ENCODE results near the gene CCDC171. TPM values are rescaled to one million over a fixed set of nuclear protein-coding genes. Genes with fewer than 3 reads are reported as not detected.
"Not testable (repeated sequence)": the region's sequence is repeated elsewhere in the genome, so short reads cannot be mapped to it uniquely, and the experiment has no call there.

CCDC171 gene
- polyA plus RNA-seq, 4 donors: 0.27 to 2.1 (median 0.92) TPM

DNA sequence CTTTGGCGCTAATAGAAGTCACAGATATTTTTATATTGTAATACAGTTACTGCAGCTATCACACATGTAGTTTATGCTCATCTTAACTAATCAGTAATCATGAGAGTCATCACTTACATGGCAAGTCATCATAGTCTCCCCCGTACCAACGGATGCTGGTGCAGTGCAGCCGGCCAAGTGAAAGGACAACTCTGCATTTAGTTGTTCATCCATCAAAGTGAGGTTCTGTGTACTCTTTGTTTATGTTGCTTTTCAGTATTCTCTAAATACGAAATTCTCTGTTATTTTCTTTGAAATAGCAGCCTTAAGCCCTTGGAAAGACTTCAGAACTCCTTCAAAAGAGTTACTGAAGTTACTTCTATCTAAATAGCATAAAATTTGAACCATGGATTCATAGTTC is 216.7 kb downstream of the CCDC171 start:
- Histone ChIP-seq H3K4me3 (ENCODE audit: low read depth in 1 of 3, low read length in 3 of 3) (no peak overlapping the region), H3K4me1 (ENCODE audit: control insufficient read depth in 3 of 3, insufficient read depth in 2 of 3, low read depth in 1 of 3, low read length in 2 of 3) (no peaks in the 10 kb centered on the region), H3K27ac (ENCODE audit: low read depth in 1 of 3, low read length in 2 of 3) (no peak overlapping the region), H3K9me3 (ENCODE audit: control insufficient read depth in 2 of 2, insufficient read depth in 1 of 2, low read depth in 1 of 2, low read length in 1 of 2) (no peaks in the 10 kb centered on the region), H3K36me3 (ENCODE audit: control insufficient read depth in 3 of 3, insufficient read depth in 2 of 3, low read depth in 1 of 3, low read length in 3 of 3) (no peaks in the 10 kb centered on the region), H3K27me3 (ENCODE audit: control insufficient read depth in 3 of 3, insufficient read depth in 3 of 3, low read length in 3 of 3) (no peaks in the 10 kb centered on the region)
- DNase-seq (no peak), FAIRE-seq (no peak)
- 63 to 68% (median 67%) methylated on average over 5 of the region's 5 CpGs for WGBS, 3 donors

DNA sequence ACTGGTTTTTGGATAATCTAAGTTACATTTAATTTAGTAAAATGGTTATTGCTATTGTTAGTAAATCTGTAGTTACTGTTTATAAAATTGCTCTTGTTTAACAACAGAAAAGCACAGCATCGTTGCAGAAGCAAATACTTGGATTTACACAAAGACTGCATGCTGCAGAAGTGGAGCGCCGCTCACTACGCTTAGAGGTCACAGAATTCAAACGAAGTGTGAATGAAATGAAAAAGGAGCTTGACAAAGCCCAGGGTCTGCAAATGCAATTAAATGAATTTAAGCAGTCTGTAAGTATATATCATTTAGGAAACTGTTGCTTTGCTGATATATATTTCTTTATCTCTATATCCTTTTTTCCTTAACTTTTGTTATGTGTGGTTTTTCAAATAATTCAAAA is 226.0 kb downstream of the CCDC171 start:
- H3K27me3 ChIP-seq (ENCODE audit: control insufficient read depth in 3 of 3, insufficient read depth in 3 of 3, low read length in 3 of 3): no peaks in the 10 kb centered on the region
- H3K4me1 ChIP-seq (ENCODE audit: control insufficient read depth in 3 of 3, insufficient read depth in 2 of 3, low read depth in 1 of 3, low read length in 2 of 3): no peaks in the 10 kb centered on the region
- no peak overlapping the region for H3K27ac ChIP-seq (ENCODE audit: low read depth in 1 of 3, low read length in 2 of 3)
- no peak for DNase-seq
- no peak for FAIRE-seq
- no peaks in the 10 kb centered on the region for H3K36me3 ChIP-seq (ENCODE audit: control insufficient read depth in 3 of 3, insufficient read depth in 2 of 3, low read depth in 1 of 3, low read length in 3 of 3)
- no peaks in the 10 kb centered on the region for H3K9me3 ChIP-seq (ENCODE audit: control insufficient read depth in 2 of 2, insufficient read depth in 1 of 2, low read depth in 1 of 2, low read length in 1 of 2)
- no peak overlapping the region for H3K4me3 ChIP-seq (ENCODE audit: low read depth in 1 of 3, low read length in 3 of 3)
- 85 to 90% (median 90%) methylated on average over 5 of the region's 5 CpGs for WGBS, 3 donors

DNA sequence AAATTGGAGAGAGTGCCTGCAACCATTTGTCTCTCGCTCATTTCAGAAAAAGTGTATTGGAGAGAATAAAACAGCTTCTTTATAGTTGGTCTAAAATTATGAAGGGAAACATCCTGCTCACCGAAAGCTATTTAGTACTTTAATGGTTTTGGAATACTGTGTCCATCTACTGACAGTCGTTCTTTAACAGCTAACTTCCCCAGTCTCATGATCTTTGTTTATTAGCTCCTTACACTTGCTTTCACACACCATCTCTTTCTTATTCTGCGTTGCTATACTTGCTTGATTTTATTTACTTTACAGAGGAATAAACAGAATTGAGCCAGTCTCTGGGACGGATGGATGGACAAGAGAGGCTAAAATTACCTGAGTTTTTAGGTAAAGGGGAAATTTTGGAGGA is 229.3 kb downstream of the CCDC171 start:
- FAIRE-seq: no peak
- no peak for DNase-seq
- Histone ChIP-seq H3K27ac (ENCODE audit: low read depth in 1 of 3, low read length in 2 of 3) (no peak overlapping the region), H3K36me3 (ENCODE audit: control insufficient read depth in 3 of 3, insufficient read depth in 2 of 3, low read depth in 1 of 3, low read length in 3 of 3) (no peaks in the 10 kb centered on the region), H3K9me3 (ENCODE audit: control insufficient read depth in 2 of 2, insufficient read depth in 1 of 2, low read depth in 1 of 2, low read length in 1 of 2) (no peaks in the 10 kb centered on the region), H3K4me1 (ENCODE audit: control insufficient read depth in 3 of 3, insufficient read depth in 2 of 3, low read depth in 1 of 3, low read length in 2 of 3) (no peaks in the 10 kb centered on the region), H3K27me3 (ENCODE audit: control insufficient read depth in 3 of 3, insufficient read depth in 3 of 3, low read length in 3 of 3) (no peaks in the 10 kb centered on the region), H3K4me3 (ENCODE audit: low read depth in 1 of 3, low read length in 3 of 3) (no peak overlapping the region)
- WGBS, 3 donors: 85 to 89% (median 87%) methylated on average over 5 of the region's 5 CpGs

DNA sequence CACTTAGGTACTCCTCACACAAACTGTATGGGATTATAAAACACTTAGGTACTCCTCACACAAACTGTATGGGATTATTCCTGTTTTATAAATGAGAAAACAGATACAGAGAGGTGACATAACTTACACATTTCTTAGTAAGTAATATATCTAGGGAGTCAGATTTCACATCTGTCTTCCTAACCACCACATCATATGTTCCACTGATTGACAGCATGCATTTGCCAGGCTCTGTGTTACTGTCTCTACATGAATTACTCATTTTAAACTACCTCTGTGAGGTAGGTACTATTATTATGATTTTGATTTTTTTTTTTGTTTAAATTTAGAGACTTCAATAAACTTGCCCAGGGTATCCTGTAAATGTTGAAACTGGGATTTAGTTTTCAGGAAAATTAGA is 232.7 kb downstream of the CCDC171 start:
- Histone ChIP-seq H3K27me3 (ENCODE audit: control insufficient read depth in 3 of 3, insufficient read depth in 3 of 3, low read length in 3 of 3) (no peaks in the 10 kb centered on the region), H3K9me3 (ENCODE audit: control insufficient read depth in 2 of 2, insufficient read depth in 1 of 2, low read depth in 1 of 2, low read length in 1 of 2) (no peaks in the 10 kb centered on the region), H3K36me3 (ENCODE audit: control insufficient read depth in 3 of 3, insufficient read depth in 2 of 3, low read depth in 1 of 3, low read length in 3 of 3) (no peaks in the 10 kb centered on the region), H3K4me1 (ENCODE audit: control insufficient read depth in 3 of 3, insufficient read depth in 2 of 3, low read depth in 1 of 3, low read length in 2 of 3) (no peaks in the 10 kb centered on the region), H3K4me3 (ENCODE audit: low read depth in 1 of 3, low read length in 3 of 3) (no peak overlapping the region), H3K27ac (ENCODE audit: low read depth in 1 of 3, low read length in 2 of 3) (no peak overlapping the region)
- FAIRE-seq (no peak), DNase-seq (no peak)

DNA sequence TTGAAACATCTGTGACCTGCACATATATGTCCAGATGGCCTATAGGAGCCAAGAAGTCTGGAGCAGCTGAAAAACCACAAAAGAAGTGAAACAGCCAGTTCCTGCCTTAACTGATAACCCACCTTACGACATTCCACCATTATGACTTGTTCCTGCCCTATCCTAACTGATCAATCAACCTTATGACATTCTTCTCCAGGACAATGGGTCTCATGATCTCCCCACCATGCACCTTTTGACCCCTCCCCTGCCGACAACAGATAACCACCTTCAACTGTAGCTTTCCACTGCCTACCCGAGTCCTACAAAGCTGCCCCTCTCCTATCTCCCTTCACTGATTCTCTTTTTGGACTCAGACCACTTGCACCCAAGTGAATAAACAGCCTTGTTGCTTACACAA is 233.8 kb downstream of the CCDC171 start:
- FAIRE-seq (no peak), DNase-seq (no peak)
- 85 to 92% (median 87%) methylated on average over 3 of the region's 3 CpGs for WGBS, 3 donors
- Histone ChIP-seq H3K4me3 (ENCODE audit: low read depth in 1 of 3, low read length in 3 of 3) (no peak overlapping the region), H3K27ac (ENCODE audit: low read depth in 1 of 3, low read length in 2 of 3) (no peak overlapping the region), H3K9me3 (ENCODE audit: control insufficient read depth in 2 of 2, insufficient read depth in 1 of 2, low read depth in 1 of 2, low read length in 1 of 2) (no peaks in the 10 kb centered on the region), H3K27me3 (ENCODE audit: control insufficient read depth in 3 of 3, insufficient read depth in 3 of 3, low read length in 3 of 3) (no peaks in the 10 kb centered on the region), H3K4me1 (ENCODE audit: control insufficient read depth in 3 of 3, insufficient read depth in 2 of 3, low read depth in 1 of 3, low read length in 2 of 3) (no peaks in the 10 kb centered on the region), H3K36me3 (ENCODE audit: control insufficient read depth in 3 of 3, insufficient read depth in 2 of 3, low read depth in 1 of 3, low read length in 3 of 3) (no peaks in the 10 kb centered on the region)

DNA sequence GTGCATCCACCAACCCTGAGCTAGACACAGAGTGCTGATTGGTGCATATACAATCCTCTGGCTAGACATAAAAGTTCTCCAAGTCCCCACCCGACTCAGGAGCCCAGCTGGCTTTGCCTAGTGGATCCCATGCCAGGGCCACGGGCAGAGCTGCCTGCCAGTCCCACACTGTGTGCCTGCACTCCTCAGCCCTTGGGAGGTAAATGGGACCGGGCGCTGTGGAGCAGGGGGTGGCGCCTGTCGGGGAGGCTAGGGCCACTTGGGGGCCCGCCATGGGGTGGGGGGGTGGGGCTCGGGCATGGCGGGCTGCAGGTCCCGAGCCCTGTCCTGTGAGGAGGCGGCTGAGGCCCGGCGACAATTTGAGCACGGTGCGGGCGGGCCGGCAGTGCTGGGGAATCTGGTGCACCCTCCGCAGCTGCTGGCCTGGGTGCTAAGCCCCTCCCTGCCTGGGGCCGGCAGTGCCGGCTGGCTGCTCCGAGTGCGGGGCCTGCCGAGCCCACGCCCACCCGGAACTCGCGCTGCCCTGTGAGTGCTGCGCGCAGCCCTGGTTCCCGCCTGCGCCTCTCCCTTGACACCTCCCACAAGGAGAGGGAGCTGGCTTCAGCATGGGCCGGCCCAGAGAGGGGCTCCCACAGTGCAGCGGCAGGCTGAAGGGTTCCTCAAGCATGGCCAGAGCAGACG is 257.5 kb downstream of the CCDC171 start:
- FAIRE-seq; H3K27me3 ChIP-seq (ENCODE audit: control insufficient read depth in 3 of 3, insufficient read depth in 3 of 3, low read length in 3 of 3); DNase-seq; H3K36me3 ChIP-seq (ENCODE audit: control insufficient read depth in 3 of 3, insufficient read depth in 2 of 3, low read depth in 1 of 3, low read length in 3 of 3); H3K4me1 ChIP-seq (ENCODE audit: control insufficient read depth in 3 of 3, insufficient read depth in 2 of 3, low read depth in 1 of 3, low read length in 2 of 3); H3K27ac ChIP-seq (ENCODE audit: low read depth in 1 of 3, low read length in 2 of 3); H3K4me3 ChIP-seq (ENCODE audit: low read depth in 1 of 3, low read length in 3 of 3): not testable (repeated sequence)
- WGBS, 3 donors: 92 to 97% (median 95%) methylated on average over 29 to 34 of the region's 34 CpGs
- peaks cover 0 to 14% of the 10 kb centered on the region in 2 donors for H3K9me3 ChIP-seq (ENCODE audit: control insufficient read depth in 2 of 2, insufficient read depth in 1 of 2, low read depth in 1 of 2, low read length in 1 of 2)

DNA sequence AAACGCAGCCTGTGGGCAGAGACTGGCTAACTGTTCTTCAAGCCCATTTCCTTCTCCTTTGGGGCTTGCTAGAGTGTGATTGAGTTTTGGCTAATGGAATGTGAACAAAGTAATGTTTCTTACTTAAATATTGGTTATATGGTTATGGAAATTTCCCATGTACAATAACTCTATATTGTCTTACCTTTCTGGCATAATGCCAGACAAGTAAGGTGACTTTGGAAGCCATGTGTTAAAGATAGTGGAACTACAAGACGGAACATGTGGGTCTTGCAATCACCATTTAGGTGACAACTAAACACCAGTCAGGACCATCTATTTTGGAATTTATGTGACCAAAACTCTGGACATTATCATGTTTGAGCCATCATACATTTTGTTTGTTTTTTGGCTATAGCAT is 260.2 kb downstream of the CCDC171 start:
- Histone ChIP-seq H3K27me3 (ENCODE audit: control insufficient read depth in 3 of 3, insufficient read depth in 3 of 3, low read length in 3 of 3) (no peaks in the 10 kb centered on the region), H3K36me3 (ENCODE audit: control insufficient read depth in 3 of 3, insufficient read depth in 2 of 3, low read depth in 1 of 3, low read length in 3 of 3) (no peaks in the 10 kb centered on the region), H3K4me1 (ENCODE audit: control insufficient read depth in 3 of 3, insufficient read depth in 2 of 3, low read depth in 1 of 3, low read length in 2 of 3) (no peaks in the 10 kb centered on the region), H3K27ac (ENCODE audit: low read depth in 1 of 3, low read length in 2 of 3) (no peak overlapping the region), H3K4me3 (ENCODE audit: low read depth in 1 of 3, low read length in 3 of 3) (no peak overlapping the region), H3K9me3 (ENCODE audit: control insufficient read depth in 2 of 2, insufficient read depth in 1 of 2, low read depth in 1 of 2, low read length in 1 of 2) (peaks cover 0 to 23% of the 10 kb centered on the region in 2 donors)
- DNase-seq (no peak), FAIRE-seq (no peak)
- 88 to 94% (median 89%) methylated on average over 2 of the region's 2 CpGs for WGBS, 3 donors

DNA sequence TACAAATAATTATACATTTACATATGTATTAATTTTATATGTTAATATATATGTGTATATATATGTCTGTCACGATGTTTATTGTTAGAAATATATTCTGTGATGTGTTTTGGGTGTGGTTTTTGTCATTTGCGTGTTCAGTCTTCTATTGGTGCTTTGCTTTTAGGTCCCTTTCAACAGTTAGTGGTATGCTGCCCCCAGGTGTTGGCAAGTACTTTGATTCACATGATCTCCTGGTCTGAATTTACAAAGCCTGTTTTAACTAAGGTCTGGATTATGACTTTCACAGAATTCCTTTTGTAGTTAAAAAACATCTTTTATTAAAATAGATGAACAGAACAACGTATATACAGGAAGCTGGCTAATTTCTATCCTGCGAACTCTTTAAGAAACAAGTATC is 271.5 kb downstream of the CCDC171 start:
- 74 to 83% (median 80%) methylated on average over 4 of the region's 4 CpGs for WGBS, 3 donors
- H3K27me3 ChIP-seq (ENCODE audit: control insufficient read depth in 3 of 3, insufficient read depth in 3 of 3, low read length in 3 of 3): no peaks in the 10 kb centered on the region
- no peaks in the 10 kb centered on the region for H3K4me1 ChIP-seq (ENCODE audit: control insufficient read depth in 3 of 3, insufficient read depth in 2 of 3, low read depth in 1 of 3, low read length in 2 of 3)
- H3K4me3 ChIP-seq (ENCODE audit: low read depth in 1 of 3, low read length in 3 of 3): no peak overlapping the region
- H3K9me3 ChIP-seq (ENCODE audit: control insufficient read depth in 2 of 2, insufficient read depth in 1 of 2, low read depth in 1 of 2, low read length in 1 of 2): no peaks in the 10 kb centered on the region
- H3K36me3 ChIP-seq (ENCODE audit: control insufficient read depth in 3 of 3, insufficient read depth in 2 of 3, low read depth in 1 of 3, low read length in 3 of 3): no peaks in the 10 kb centered on the region
- no peak for FAIRE-seq
- no peak for DNase-seq
- no peak overlapping the region for H3K27ac ChIP-seq (ENCODE audit: low read depth in 1 of 3, low read length in 2 of 3)

DNA sequence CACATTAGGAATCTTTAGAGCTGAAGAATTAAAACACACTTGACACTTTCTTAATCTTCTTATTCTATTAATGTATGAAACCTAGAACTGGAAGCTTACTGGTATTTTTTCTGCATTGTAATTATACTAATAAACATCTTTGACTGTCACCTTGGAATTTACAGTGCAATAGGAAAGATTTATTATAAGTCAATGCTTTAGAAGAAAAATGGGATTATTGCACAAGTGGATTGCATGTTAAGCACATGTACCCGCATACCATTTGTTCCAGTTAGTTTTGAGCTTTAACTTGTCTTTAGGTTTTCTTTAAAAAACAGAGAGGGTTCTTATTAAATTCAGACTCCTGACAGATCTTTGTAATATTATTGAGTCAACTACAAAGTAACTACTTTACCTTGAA is 278.5 kb downstream of the CCDC171 start:
- Histone ChIP-seq H3K27me3 (ENCODE audit: control insufficient read depth in 3 of 3, insufficient read depth in 3 of 3, low read length in 3 of 3) (no peaks in the 10 kb centered on the region), H3K9me3 (ENCODE audit: control insufficient read depth in 2 of 2, insufficient read depth in 1 of 2, low read depth in 1 of 2, low read length in 1 of 2) (no peaks in the 10 kb centered on the region), H3K27ac (ENCODE audit: low read depth in 1 of 3, low read length in 2 of 3) (no peak overlapping the region), H3K36me3 (ENCODE audit: control insufficient read depth in 3 of 3, insufficient read depth in 2 of 3, low read depth in 1 of 3, low read length in 3 of 3) (no peaks in the 10 kb centered on the region), H3K4me1 (ENCODE audit: control insufficient read depth in 3 of 3, insufficient read depth in 2 of 3, low read depth in 1 of 3, low read length in 2 of 3) (no peaks in the 10 kb centered on the region), H3K4me3 (ENCODE audit: low read depth in 1 of 3, low read length in 3 of 3) (no peak overlapping the region)
- FAIRE-seq: no peak
- no peak for DNase-seq
- WGBS, 3 donors: 91 to 97% (median 95%) methylated on average over 1 of the region's 1 CpG

All from small intestine (tissue), 7 donors.